Measurements from ENCODE around the gene PLEKHA3. TPM values are rescaled to one million over a fixed set of nuclear protein-coding genes. Genes with fewer than 3 reads are reported as not detected.
A peak's percentile ranks its signal among the peaks of the same experiment; 100 is the strongest.

The PLEKHA3 gene
- total and polyA plus RNA-seq, 9 of the 15 experiments (the other 6 are each of a cell fraction or from before 2014, with no cell fraction given): 2.3 to 23.4 (median 10.5) TPM

- BruUV-seq (replicated peaks): no TSS peak
- Histone ChIP-seq H3K9me1 (ENCODE audit: control insufficient read depth, insufficient read depth, low read length) (no peaks in the 10 kb centered on the region), H3K4me1 (replicated peaks in 1 of 2; ENCODE audit: control insufficient read depth in 2 of 2, insufficient read depth in 2 of 2, low read length in 2 of 2) (peaks cover 0 to 5% of the 10 kb centered on the region in 2 experiments; a peak in 2 of 5 replicates), H3K36me3 (ENCODE audit: control insufficient read depth, insufficient read depth, low read length) (peaks cover 65% of the 10 kb centered on the region), H3K79me2 (ENCODE audit: control insufficient read depth, insufficient read depth, low read length) (no peaks in the 10 kb centered on the region), H3K9ac (ENCODE audit: insufficient read depth in 1 of 2, low read depth in 2 of 2, low read length in 2 of 2) (no peak overlapping the region), H2AFZ (ENCODE audit: low read depth, low read length) (no peak overlapping the region), H3K27ac (ENCODE audit: extremely low read depth, low read depth, low read length) (no peak overlapping the region), H3K9me3 (replicated peaks; ENCODE audit: control insufficient read depth, insufficient read depth, low read depth, low read length) (no peaks in the 10 kb centered on the region), H4K20me1 (replicated peaks; ENCODE audit: control insufficient read depth, insufficient read depth, low read length) (no peaks in the 10 kb centered on the region), H3K4me2 (ENCODE audit: insufficient read depth, low read length) (no peak overlapping the region), H3K27me3 (ENCODE audit: control insufficient read depth in 2 of 2, insufficient read depth in 2 of 2, low read length in 2 of 2) (no peaks in the 10 kb centered on the region), H3K4me3 (no peak overlapping the region)
- intact Hi-C loops (cut with micrococcal nuclease): no loop called here
- in situ Hi-C loops (cut with MboI): no loop called here
- DNase-seq (ENCODE audit: extremely low read depth in 1 of 4, low spot score in 3 of 4) (no peak), ATAC-seq (no peak), FAIRE-seq (no peak)
- ChIA-PET POLR2A (interaction anchor here (1.0 kb wide), 1 partner anchor 11 kb away, joined by 4 read pairs; no protein-coding TSS in a partner anchor), CTCF (ENCODE audit: low intra/inter-chr PET ratio) (no interaction called here)
- no peak for TF ChIP-seq CREM (IDR thresholded peaks at IDR 0.05; ENCODE audit: low read depth)
- TF ChIP-seq MAFG (tag; conservative IDR thresholded peaks at IDR 0.05): peak; percentile 18; the same call in 1 of the 2 replicates
- TF ChIP-seq ZNF316 (IDR thresholded peaks at IDR 0.05): peak; percentile 66
- TF ChIP-seq C11orf30 (IDR thresholded peaks at IDR 0.05; ENCODE audit: low read depth): 0 out of 2 replicates have a peak, but pooled peaks have one; percentile 38
- 91% methylated on average over 4 of the region's 4 CpGs for WGBS (ENCODE audit: insufficient coverage, low coverage, missing lambda C conversion rate)
Measured at GRCh38 chr2:178502751-178503150, 22.5 kb downstream of the PLEKHA3 start.

DNA sequence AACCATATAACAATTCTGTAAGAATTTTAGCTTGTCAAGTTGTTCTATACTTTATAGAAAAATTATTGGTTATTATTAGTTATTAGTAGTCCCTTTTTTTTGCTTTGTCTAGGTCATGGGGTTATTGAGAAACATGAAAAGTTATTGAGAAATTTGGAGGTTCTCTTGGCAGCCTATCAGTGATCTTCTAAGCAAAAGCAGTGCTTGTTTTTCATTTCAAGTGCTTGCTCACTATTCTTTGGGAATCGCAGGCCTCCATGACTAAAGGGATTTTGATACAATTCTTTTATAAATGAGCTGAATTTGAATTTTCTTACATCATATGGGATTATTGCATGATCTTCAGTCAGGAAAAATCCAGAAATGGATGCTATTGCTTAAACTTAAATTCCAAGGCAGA lies 25.8 kb downstream of the PLEKHA3 start:
- H3K36me3 ChIP-seq (ENCODE audit: control insufficient read depth, insufficient read depth, low read length): peaks cover 39% of the 10 kb centered on the region
- TF ChIP-seq CEBPG (CRISPR knock-in tag; IDR thresholded peaks at IDR 0.05): no peak
- TF ChIP-seq CEBPG (tag; conservative IDR thresholded peaks at IDR 0.05 in 1 of 2, IDR thresholded peaks at IDR 0.05 in 1 of 2): 0 out of 4 replicates have a peak, but pooled peaks of 1 of the 2 experiments have one; percentile 16
- no peak for TF ChIP-seq HDGF (IDR thresholded peaks at IDR 0.05)
- H3K9me1 ChIP-seq (ENCODE audit: control insufficient read depth, insufficient read depth, low read length): no peaks in the 10 kb centered on the region
- intact Hi-C loops (cut with micrococcal nuclease) (no loop called here), in situ Hi-C loops (cut with MboI) (no loop called here)
- H3K27ac ChIP-seq (ENCODE audit: extremely low read depth, low read depth, low read length): no peak overlapping the region
- H2AFZ ChIP-seq (ENCODE audit: low read depth, low read length): no peak overlapping the region
- H3K4me3 ChIP-seq: no peak overlapping the region
- H3K27me3 ChIP-seq (ENCODE audit: control insufficient read depth in 2 of 2, insufficient read depth in 2 of 2, low read length in 2 of 2): no peaks in the 10 kb centered on the region
- no TSS peak for BruUV-seq (replicated peaks)
- no peak for DNase-seq (ENCODE audit: extremely low read depth in 1 of 4, low spot score in 3 of 4)
- no peak overlapping the region for H3K4me2 ChIP-seq (ENCODE audit: insufficient read depth, low read length)
- ChIA-PET CTCF (ENCODE audit: low intra/inter-chr PET ratio) (no interaction called here), POLR2A (interaction anchor here (0.8 to 1.4 kb wide), 2 partner anchors 10 to 16 kb away, joined by 3 read pairs; no protein-coding TSS in a partner anchor)
- FAIRE-seq: no peak
- H3K79me2 ChIP-seq (ENCODE audit: control insufficient read depth, insufficient read depth, low read length): no peaks in the 10 kb centered on the region
- no peaks in the 10 kb centered on the region for H3K4me1 ChIP-seq (replicated peaks in 1 of 2; ENCODE audit: control insufficient read depth in 2 of 2, insufficient read depth in 2 of 2, low read length in 2 of 2)
- no peaks in the 10 kb centered on the region for H4K20me1 ChIP-seq (replicated peaks; ENCODE audit: control insufficient read depth, insufficient read depth, low read length)
- no peak overlapping the region for H3K9ac ChIP-seq (ENCODE audit: insufficient read depth in 1 of 2, low read depth in 2 of 2, low read length in 2 of 2)
- no peak for ATAC-seq
- 100% methylated on average over 1 of the region's 1 CpG for WGBS (ENCODE audit: insufficient coverage, low coverage, missing lambda C conversion rate)
- no peaks in the 10 kb centered on the region for H3K9me3 ChIP-seq (replicated peaks; ENCODE audit: control insufficient read depth, insufficient read depth, low read depth, low read length)
